IMR-90 (cell line): ENCODE data around the gene LOXL3. TPM values are rescaled to one million over a fixed set of nuclear protein-coding genes. Genes with fewer than 3 reads are reported as not detected.
A peak's percentile ranks its signal among the peaks of the same experiment; 100 is the strongest.

ENCODE experiments used
- ATAC-seq: fragments of 200-7000 bp; cut with Tn5 transposase; 2 replicates; pipeline ENCODE4 v1.9.1; 2020; ENCODE audit warnings: low read depth, mild to moderate bottlenecking, moderate library complexity
- BruUV-seq: library from RNA; stranded (reverse); fragments of 400-500 nt; replicated peaks from 2 replicates; lab custom pipeline; 2021; lab: Mats Ljungman, UMichigan
- CTCF ChIA-PET: fragments of 300-600 bp; formaldehyde crosslinking; extraction: SDS; loops from one replicate; lab custom pipeline; 2021; ENCODE audit warnings: antibody characterized with exemption; lab: Yijun Ruan, JAX
- POLR2A ChIA-PET: fragments of 300-600 bp; sonication (Branson Sonifier 250); formaldehyde crosslinking; loops from one replicate; lab custom pipeline; 2022; ENCODE audit warnings: antibody characterized with exemption; ENCODE audit not compliant: unreplicated experiment; lab: Charles Lee
- DNase-seq: peaks from one replicate; pipeline ENCODE4 v3.0.0; 2013
- H2AFZ ChIP-seq: replicated peaks from 2 replicates; pipeline ENCODE3; 2013; ENCODE audit warnings: low read length, mild to moderate bottlenecking; ENCODE audit not compliant: poor library complexity
- H2AK5ac ChIP-seq: 2 replicates; pipeline ENCODE4 v1.6.1; 2013; ENCODE audit warnings: low read depth, low read length, inconsistent platforms
- H2AK9ac ChIP-seq: replicated peaks from 2 replicates; pipeline ENCODE3; 2013; ENCODE audit warnings: mild to moderate bottlenecking, low read depth, low read length, moderate library complexity; ENCODE audit not compliant: poor library complexity
- H2BK120ac ChIP-seq: 2 replicates; pipeline ENCODE4 v1.6.1; 2013; ENCODE audit warnings: low read depth, low read length, inconsistent platforms
- H2BK15ac ChIP-seq: 3 replicates; pipeline ENCODE4 v1.6.1; 2013; ENCODE audit warnings: low read depth, low read length, inconsistent platforms
- H2BK20ac ChIP-seq: 2 replicates; pipeline ENCODE4 v1.6.1; 2013; ENCODE audit warnings: low read depth, mild to moderate bottlenecking, inconsistent platforms, low read length, moderate library complexity
- H2BK5ac ChIP-seq: 2 replicates; pipeline ENCODE4 v1.6.1; 2013; ENCODE audit warnings: mild to moderate bottlenecking, low read depth, low read length, inconsistent platforms; ENCODE audit not compliant: poor library complexity, severe bottlenecking
- H3K14ac ChIP-seq: replicated peaks from 2 replicates; pipeline ENCODE4 v1.6.1; 2013; ENCODE audit warnings: low read depth, low read length, inconsistent platforms
- H3K18ac ChIP-seq: 2 replicates; pipeline ENCODE4 v1.6.1; 2013; ENCODE audit warnings: low read depth, low read length, control low read depth
- H3K23ac ChIP-seq: 2 replicates; pipeline ENCODE4 v1.6.1; 2013; ENCODE audit warnings: low read depth, low read length, inconsistent platforms
- H3K27ac ChIP-seq: 2 replicates; pipeline ENCODE4 v1.5.1; 2013; ENCODE audit warnings: mild to moderate bottlenecking, control low read depth, low read length; ENCODE audit not compliant: insufficient read depth
- H3K27me3 ChIP-seq: 2 replicates; pipeline ENCODE4 v1.6.1; 2013; ENCODE audit warnings: low read length; ENCODE audit not compliant: control insufficient read depth, insufficient read depth
- H3K36me3 ChIP-seq: 2 replicates; pipeline ENCODE4 v1.6.1; 2013; ENCODE audit warnings: low read length, mixed read lengths; ENCODE audit not compliant: control insufficient read depth, insufficient read depth
- H3K4ac ChIP-seq: 2 replicates; pipeline ENCODE4 v1.6.1; 2013; ENCODE audit warnings: low read depth, low read length, inconsistent platforms
- H3K4me1 ChIP-seq: 2 replicates; pipeline ENCODE4 v1.6.1; 2013; ENCODE audit warnings: low read length, mixed read lengths; ENCODE audit not compliant: control insufficient read depth, insufficient read depth
- H3K4me2 ChIP-seq: 2 replicates; pipeline ENCODE4 v1.6.1; 2013; ENCODE audit warnings: low read depth, mild to moderate bottlenecking, control low read depth, low read length, moderate library complexity
- H3K4me3 ChIP-seq: 2 replicates; pipeline ENCODE4 v1.5.1; 2013; ENCODE audit warnings: low read depth, mild to moderate bottlenecking, control low read depth, low read length, moderate library complexity; ENCODE audit not compliant: insufficient read depth
- H3K56ac ChIP-seq: 2 replicates; pipeline ENCODE4 v1.6.1; 2013; ENCODE audit warnings: low read length, inconsistent platforms; ENCODE audit not compliant: insufficient read depth; ENCODE audit errors: extremely low read depth
- H3K79me1 ChIP-seq, 2 experiments: 2 replicates each; pipeline ENCODE4 v1.6.1; 2013; ENCODE audit warnings: low read length in 2 of 2, inconsistent platforms in 1 of 2, low read depth in 1 of 2
- H3K9ac ChIP-seq: 2 replicates; pipeline ENCODE4 v1.6.1; 2013; ENCODE audit warnings: low read depth, low read length, control low read depth
- H3K9me1 ChIP-seq: 2 replicates; pipeline ENCODE4 v1.6.1; 2013; ENCODE audit warnings: low read length, inconsistent platforms; ENCODE audit not compliant: insufficient read depth
- H3K9me3 ChIP-seq: 2 replicates; pipeline ENCODE4 v1.6.1; 2013; ENCODE audit warnings: low read length; ENCODE audit not compliant: control insufficient read depth, insufficient read depth
- H4K20me1 ChIP-seq: 2 replicates; pipeline ENCODE4 v1.6.1; 2013; ENCODE audit warnings: low read length, inconsistent platforms; ENCODE audit not compliant: insufficient read depth
- H4K5ac ChIP-seq: 2 replicates; pipeline ENCODE4 v1.6.1; 2013; ENCODE audit warnings: mild to moderate bottlenecking, low read depth, low read length, control low read depth
- H4K8ac ChIP-seq, 2 experiments: 2 replicates each; pipeline ENCODE4 v1.6.1; 2013; ENCODE audit warnings: low read depth in 2 of 2, low read length in 2 of 2, control low read depth in 1 of 2, inconsistent platforms in 1 of 2
- H4K91ac ChIP-seq: 2 replicates; pipeline ENCODE4 v1.6.1; 2013; ENCODE audit warnings: low read depth, low read length, inconsistent platforms; ENCODE audit not compliant: insufficient read depth
- BHLHE40 ChIP-seq: fragments of 150-350 bp; IDR thresholded peaks from 2 replicates; pipeline ENCODE4 v1.6.1; 2016; ENCODE audit warnings: mild to moderate bottlenecking, low read depth, low read length
- MXI1 ChIP-seq: IDR thresholded peaks from 2 replicates; pipeline ENCODE4 v1.6.1; 2012; ENCODE audit warnings: low read depth, mild to moderate bottlenecking, low read length, moderate library complexity, borderline replicate concordance
- WGBS, 2 experiments: methylation state at CpG; one replicate each; pipeline versions ENCODE4 v1.1.5 to v1.1.7; 2013; ENCODE audit warnings: missing lambda C conversion rate in 2 of 2; ENCODE audit not compliant: insufficient read length in 1 of 2; ENCODE audit errors: extremely low coverage in 2 of 2; 5-methylcytosine and 5-hydroxymethylcytosine counted together
- dilution Hi-C: fragments of 300-500 bp; cut with HindIII; formaldehyde crosslinking; loops from one replicate; pipeline ENCODE4 v1.14.3; 2018; ENCODE audit warnings: low sequenced_read_pairs; ENCODE audit not compliant: unreplicated experiment
- in situ Hi-C: fragments of 300-500 bp; cut with MboI; formaldehyde crosslinking; loops from 3 replicates; pipeline ENCODE4 v1.14.3; 2019; ENCODE audit warnings: low sequenced_read_pairs, inconsistent platforms, mixed read lengths
- intact Hi-C: fragments of 100-400 bp; cut with micrococcal nuclease; formaldehyde crosslinking; loops from 2 replicates; pipeline ENCODE4 v1.10.0; 2022
- polyA plus RNA-seq, 3 experiments: library from polyadenylated mRNA; depleted of rRNA; stranded (reverse); fragments of >200 nt; gene quantifications; 2 replicates each; pipeline ENCODE4 v1.2.3, GENCODE V29; 2012; ENCODE audit warnings: low replicate concordance in 1 of 3
- total RNA-seq: library from RNA; depleted of rRNA; stranded (reverse); fragments of >200 nt; gene quantifications from 2 replicates; pipeline ENCODE4 v1.2.3, GENCODE V29; 2012

Gene LOXL3
- total and polyA plus RNA-seq, 2 of the 4 experiments (the other 2 are of a cell fraction), result 17.9 to 23.4 TPM

- H4K91ac ChIP-seq, result peak overlapping the region; percentile 79
- peak overlapping the region; percentile 85 for H3K27ac ChIP-seq
- H3K4me2 ChIP-seq, result peak overlapping the region; percentile 95
- H3K9me3 ChIP-seq, result no peaks in the 10 kb centered on the region
- peak overlapping the region; percentile 78 to 95 for H4K8ac ChIP-seq
- peaks cover 38% of the 10 kb centered on the region for H3K36me3 ChIP-seq
- peak overlapping the region; percentile 93 for H3K9ac ChIP-seq
- no peak overlapping the region for H3K18ac ChIP-seq
- H2AK9ac ChIP-seq, result peak overlapping the region; percentile 100
- DNase-seq (no peak), ATAC-seq (no peak)
- TSS peak; percentile 57 for BruUV-seq
- peak overlapping the region; percentile 93 for H3K4me3 ChIP-seq
- H3K4ac ChIP-seq, result peak overlapping the region; percentile 90
- peaks cover 19% of the 10 kb centered on the region for H3K9me1 ChIP-seq
- peak overlapping the region; percentile 73 for H2BK5ac ChIP-seq
- peak overlapping the region; percentile 96 for H2AK5ac ChIP-seq
- H3K14ac ChIP-seq, result peak overlapping the region; percentile 95
- H2BK15ac ChIP-seq, result no peak overlapping the region
- dilution Hi-C loops (no loop called here), in situ Hi-C loops (no loop called here), intact Hi-C loops (loop anchor here (1.0 to 2.0 kb wide), 3 partner anchors 45 to 59 kb away; partner anchors contain the start of gene TTC31)
- peak overlapping the region; percentile 88 for H3K23ac ChIP-seq
- TF ChIP-seq MXI1 (peak; percentile 28; the same call in 1 of the 2 replicates), BHLHE40 (no peak)
- H4K5ac ChIP-seq, result peak overlapping the region; percentile 55
- WGBS, 2 experiments, result 1% methylated on average over 16 of the region's 29 CpGs; no CpG with 5 or more reads in 1 of the 2 experiments
- H2BK20ac ChIP-seq, result no peak overlapping the region
- H3K79me1 ChIP-seq, result peaks cover 32 to 57% of the 10 kb centered on the region in 2 experiments
- peaks cover 12% of the 10 kb centered on the region for H3K4me1 ChIP-seq
- peak overlapping the region; percentile 92 for H3K56ac ChIP-seq
- CTCF ChIA-PET, result interaction anchor here (0.6 kb wide), 1 partner anchor 55 kb away, joined by 4 read pairs; no protein-coding TSS in a partner anchor
- peak overlapping the region; percentile 99 for H2AFZ ChIP-seq
- peaks cover 13% of the 10 kb centered on the region for H4K20me1 ChIP-seq
- H2BK120ac ChIP-seq, result peak overlapping the region; percentile 49; the same call in 1 of the 2 replicates
- H3K27me3 ChIP-seq, result no peaks in the 10 kb centered on the region
- POLR2A ChIA-PET, result interaction anchor here (0.5 kb wide), 1 partner anchor 120 kb away, joined by 4 read pairs; no protein-coding TSS in a partner anchor
These were observed 25.0 kb downstream of the LOXL3 start for GRCh38 chr2:74528600-74529356.
